Stimulated activated CD8-positive, alpha-beta memory T cell treated with anti-CD3 and anti-CD28 coated beads, Interleukin-4, amount 100 ng/mL, for 1 hour (primary cell): ENCODE measurements around the gene PIGN.
"Not testable (repeated sequence)": the region's sequence is repeated elsewhere in the genome, so short reads cannot be mapped to it uniquely, and the experiment has no call there.

Experiments
- DNase-seq, 2 donors: peaks; one replicate each; pipeline ENCODE4 v3.0.0-alpha.2; 2020; ENCODE audit warnings: low read depth in 2 of 2, low spot score in 1 of 2

The PIGN gene

DNA sequence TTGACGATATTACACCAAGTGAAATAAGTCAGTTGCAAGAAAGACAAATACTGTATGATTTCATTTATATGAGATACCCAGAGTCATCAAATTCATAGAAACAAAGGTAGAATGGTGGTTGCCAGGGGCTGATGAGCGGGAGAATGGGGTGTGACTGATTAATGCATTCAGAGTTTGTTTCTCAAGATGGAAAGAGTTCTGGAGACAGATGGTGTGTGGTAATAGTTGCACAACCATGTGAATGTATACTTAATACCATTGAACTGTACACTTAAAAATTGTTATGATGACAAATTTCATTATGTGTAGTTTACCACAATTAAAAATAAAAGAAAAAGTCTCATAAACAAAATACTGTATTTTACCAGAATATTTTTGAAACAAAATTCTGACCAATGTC, 117.3 kb downstream of the PIGN start:
- DNase-seq = no peak

DNA sequence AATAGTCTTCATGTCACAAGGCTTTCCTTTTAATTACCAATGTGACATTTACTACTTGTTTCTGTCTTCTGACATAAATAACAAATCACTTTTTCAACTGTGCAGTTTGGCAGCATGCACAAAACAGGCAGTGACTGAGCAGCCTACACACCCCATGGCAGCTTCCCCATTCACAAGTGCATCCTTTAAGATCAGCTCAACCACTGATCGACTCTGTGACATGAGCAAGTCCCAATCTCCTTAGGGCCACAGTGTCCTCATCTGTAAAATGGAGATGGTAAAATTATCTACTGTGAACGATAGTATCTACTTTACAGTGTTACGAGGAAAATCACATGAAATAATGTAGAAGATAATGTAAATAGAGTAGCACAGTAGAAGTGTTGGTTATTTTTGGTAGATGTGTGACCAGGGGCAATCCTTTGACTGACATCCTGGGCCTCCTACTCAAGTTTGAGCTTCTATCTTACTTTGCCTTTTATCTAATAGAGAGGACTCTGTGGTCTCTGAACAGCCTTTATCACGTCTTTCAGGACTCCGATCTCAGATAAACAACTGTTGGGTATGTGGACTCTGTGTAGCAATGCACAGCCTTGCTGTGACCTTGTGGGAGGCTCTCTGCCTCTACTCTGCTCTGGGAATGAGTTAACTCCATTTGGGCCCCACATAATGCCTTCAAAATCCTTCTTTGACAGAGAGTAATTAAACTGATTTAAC, 120.6 kb downstream of the PIGN start:
- no peak for DNase-seq

DNA sequence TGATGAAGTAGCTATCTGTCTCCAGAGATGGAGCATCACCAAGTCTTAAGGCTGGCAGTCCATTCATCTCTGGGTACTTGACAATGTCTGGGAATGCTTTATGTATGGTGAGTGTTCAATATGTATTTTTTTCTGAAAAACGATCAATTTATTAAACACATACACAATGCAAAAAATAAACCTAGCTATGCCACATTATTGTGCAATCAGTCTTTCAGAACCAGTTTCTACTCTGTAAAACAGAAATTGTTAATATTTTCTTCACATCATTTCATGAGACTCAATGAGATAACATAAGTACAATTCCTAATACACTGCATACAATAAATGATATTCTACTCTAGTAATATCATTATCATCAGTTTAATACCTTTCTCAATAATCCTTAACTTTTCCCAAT, 122.5 kb downstream of the PIGN start:
- DNase-seq = no peak

DNA sequence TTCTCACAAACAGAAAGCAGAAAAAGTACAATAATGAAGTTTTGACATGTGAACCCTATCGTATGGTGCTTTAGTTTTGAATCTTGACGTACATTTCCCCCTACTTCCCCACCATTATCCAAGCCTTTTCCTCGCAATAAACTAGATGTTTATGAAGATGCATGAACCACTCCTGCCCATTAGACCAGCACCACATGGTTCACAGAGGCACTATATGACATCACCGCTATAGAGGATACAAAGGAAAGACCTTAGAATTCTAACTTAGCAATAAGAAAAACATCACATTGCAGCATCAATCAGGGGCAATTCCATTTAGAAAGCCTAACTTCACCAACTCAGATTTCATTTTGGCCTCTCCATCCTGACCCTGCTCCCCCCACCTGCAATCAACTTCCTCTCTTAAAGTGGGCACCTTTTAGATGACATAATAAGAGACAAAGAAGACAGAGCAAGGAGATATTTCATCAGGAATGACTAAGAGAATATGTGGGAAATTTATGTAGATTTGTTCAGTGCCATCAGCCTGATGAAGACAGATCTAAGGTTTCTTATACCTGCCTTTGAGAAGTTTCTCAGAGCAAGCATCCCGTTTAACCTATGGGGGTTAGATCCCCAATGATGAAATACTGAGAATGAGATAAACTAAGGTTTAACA, 124.9 kb downstream of the PIGN start:
- DNase-seq = no peak

DNA sequence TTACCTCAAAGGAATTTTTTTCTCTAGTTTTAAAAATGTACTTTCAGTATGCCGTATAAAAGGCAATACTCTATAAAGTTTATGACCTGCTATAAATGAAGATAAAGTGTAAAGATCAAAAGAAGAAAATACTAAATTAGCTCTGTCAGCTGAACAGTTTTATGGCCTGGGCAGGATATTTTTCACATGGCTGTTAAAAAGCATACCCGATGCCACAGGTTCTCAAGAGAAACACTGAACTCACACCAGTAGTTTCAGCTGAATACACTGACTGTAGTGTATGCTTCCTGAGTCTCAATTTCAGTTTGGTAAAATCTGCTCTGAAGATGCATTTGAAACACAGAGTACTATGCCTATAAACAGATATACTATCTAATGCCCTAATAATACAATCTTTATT, 126.0 kb downstream of the PIGN start:
- DNase-seq = no peak

DNA sequence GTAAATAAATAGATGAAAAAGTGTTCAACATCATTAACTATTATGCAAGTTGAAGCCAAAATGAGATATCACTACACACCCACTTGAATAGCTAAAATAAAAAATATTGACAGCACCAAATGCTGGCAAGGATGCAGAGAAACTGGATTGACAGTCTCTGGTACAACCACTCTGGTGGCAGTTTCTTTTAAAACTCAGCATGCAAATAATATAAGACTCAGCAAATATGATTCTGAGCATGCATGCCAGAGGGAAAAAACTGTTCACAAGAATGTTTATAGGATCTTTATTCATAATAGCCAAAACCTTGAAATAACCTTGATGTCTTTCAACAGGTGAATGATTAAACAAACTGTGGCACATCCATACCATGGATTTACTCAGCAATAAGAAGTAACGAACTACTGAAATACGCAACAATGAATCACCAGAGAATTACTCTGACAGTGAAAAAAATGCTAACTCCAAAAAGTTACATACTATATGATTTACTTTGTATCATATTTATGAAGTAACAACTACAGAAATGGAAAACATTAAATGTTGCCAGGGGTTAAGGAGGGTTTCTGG, 131.8 kb downstream of the PIGN start:
- no peak for DNase-seq

DNA sequence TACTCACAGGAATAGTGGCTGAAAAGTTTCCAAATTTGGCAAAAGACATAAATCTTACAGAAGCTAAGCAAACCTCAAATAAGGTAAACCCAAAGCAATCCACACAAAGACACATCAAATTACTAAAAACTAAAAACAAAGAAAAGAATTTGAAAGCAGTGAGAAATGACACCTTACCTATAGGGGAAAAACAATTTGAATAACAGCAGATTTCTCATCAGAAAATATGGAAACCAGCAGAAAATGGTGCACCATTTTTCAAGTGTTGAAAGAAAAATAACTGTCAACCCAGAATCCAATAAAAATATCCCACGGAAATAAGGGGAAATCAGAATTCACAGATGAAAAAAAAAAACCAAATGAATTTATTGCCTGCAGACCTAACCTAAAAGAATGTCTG, 138.6 kb downstream of the PIGN start:
- no peak for DNase-seq

DNA sequence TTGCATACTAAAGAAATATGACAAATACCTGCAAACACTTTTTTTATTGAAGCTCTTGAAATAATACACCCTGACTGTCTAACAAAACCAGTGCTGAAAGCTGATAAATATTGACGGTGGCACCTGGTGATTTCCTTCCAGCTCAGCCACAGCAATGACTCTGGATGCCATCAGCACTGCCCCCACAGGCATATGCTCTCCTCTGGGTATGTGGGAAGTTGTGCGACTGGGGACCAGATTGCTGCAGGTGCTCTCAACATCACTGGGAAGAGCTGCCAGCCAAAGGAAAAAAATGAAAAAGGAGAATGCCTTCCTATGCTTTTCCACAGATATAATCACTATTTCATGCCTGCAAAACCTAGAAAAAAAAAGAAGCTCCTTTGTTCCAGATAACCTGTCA, 141.5 kb downstream of the PIGN start:
- no peak for DNase-seq

DNA sequence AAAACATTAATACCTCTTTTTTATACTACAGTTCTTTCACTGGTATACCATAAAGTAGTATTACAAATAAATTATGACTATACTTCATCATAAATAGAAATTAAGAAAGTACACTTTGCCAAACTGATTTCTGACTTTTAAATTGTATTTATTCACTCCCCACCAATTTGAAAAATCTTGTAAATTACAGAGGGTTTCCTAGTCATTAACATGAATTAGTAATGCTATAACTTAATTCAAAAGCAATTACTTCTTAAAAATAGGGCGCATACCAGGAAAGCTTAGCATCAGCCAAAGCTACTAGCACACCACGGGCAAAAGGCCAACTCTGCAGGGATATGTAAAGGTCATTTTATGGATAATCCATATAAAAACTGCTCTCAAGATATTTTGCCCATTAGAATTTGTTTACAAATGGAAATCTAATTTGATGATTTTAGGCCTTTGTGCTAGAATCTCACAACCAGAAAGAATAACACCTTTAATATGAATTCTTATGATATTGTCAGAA, 142.3 kb downstream of the PIGN start:
- DNase-seq = no peak

DNA sequence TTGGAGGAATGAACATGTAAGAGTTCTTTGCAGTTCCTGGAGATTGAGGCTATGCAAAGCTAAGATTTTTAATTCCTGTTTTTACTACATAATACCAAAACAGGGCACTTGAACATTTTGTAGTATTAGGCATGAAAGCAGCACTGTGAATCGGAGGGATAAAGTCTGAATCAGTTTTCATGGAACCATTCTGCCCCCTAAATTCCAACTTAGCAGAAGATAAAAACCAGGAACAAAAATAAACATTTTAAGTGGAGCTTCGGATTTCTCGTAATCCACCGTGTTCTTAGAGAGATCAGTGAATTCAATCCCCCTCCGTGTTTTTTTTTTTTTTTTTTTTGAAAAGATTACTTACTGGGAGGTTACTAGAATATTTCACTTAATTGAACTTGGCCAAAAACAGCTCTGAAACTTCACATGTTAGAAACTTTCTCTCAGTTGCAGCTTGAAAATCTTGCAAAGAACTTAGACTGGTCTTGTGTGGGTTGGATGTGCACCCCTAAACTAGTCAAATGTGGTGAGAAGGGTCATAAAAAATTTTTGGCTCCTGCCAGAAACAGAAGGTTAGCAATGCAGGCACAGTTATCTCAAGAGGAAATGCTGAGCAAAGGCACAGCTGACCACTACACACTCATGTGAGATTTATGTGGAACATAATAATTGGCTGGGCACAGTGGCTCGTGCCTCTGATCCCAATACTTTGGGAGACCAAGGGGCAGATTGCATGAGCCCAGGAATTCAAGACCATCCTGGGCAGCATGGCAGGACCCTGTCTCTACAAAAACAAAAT, 148.7 kb downstream of the PIGN start:
- no peak for DNase-seq

DNA sequence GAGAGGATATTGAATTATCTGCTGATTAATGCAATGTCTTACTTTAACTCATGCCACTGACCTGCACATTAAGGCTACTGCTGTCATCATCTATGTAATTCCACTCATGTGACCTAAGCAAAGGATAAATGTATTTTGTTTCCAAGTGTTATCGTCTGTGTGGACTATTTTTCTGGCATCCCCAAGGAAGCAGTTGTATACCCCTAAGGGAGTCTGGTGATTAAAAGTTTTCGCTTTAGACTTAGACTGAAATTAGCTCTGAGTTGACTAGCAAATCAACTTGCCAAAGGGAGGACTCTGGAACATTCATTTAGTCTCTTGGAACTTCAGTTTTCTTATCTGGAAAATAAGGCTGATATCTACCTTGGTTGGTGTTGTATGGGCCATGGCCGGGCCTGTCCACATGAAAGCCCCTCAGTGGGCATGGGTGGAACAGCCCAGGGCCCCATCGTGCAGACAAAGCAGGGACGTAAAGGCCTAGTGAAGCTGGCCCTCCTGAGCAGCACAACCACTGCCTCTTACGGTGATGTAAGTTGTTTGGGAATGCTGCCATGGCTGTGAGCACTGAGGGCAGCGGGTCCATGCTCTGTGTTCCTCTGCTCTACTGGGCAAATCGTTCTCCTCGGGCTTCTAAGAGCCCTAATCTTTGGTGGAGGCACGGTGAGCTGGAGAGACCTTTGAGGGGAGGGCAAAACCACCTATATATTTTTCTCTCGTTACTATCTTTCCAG, 149.7 kb downstream of the PIGN start:
- no peak for DNase-seq

DNA sequence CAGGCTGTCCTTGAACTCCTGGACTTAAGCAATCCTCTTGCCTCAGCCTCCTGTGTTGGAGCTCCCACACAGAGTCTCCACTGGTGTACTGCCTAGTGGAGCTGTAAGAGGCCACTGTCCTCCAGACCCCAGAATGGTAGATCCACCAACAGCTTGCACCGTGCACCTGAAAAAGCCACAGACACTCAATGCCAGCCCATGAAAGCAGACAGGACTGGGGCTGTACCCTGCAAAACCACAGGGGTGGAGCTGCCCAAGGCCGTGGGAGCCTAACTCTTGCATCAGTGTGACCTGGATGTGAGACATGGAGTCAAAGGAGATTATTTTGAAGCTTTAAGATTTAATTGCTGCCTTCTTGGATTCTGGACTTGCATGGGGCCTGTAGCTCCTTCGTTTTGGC, 152.6 kb downstream of the PIGN start:
- DNase-seq = not testable (repeated sequence)

DNA sequence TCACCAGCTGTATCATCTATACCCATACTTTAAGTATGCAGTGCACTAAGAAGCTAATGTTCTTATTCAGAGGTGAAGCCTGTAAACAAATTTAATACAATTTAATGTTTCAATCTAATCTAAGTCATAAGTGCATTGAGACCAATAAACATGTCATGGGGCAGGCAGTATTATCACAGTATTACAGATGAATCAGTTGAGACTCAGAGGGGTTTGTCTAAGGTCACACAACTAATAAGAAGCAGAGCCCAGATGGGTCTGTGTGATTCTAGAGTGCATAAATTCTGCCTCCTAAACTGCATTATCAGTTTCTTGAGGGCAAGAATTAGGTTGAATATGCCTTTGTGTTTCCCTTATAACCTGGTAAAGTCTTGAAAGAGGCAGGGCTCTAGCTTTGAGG, 153.1 kb downstream of the PIGN start:
- DNase-seq = no peak

DNA sequence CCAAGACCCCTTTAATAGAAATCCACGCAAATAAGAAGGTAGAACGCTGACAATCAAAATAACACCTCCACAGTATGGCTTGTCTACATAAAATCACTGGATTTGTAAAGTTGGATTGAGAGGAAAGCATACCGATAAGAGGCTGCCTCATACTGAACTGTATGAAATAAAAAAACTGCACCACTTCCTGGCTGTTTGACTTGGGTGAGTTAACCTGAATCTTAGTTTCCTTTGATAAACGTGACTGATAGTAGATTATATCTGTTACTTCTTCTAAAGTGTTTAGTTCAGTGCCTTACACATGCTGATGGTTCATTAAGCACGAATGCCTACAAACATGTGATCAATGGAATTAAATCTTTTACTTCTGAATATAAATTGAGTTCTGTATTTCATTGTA, 153.6 kb downstream of the PIGN start:
- DNase-seq = no peak

DNA sequence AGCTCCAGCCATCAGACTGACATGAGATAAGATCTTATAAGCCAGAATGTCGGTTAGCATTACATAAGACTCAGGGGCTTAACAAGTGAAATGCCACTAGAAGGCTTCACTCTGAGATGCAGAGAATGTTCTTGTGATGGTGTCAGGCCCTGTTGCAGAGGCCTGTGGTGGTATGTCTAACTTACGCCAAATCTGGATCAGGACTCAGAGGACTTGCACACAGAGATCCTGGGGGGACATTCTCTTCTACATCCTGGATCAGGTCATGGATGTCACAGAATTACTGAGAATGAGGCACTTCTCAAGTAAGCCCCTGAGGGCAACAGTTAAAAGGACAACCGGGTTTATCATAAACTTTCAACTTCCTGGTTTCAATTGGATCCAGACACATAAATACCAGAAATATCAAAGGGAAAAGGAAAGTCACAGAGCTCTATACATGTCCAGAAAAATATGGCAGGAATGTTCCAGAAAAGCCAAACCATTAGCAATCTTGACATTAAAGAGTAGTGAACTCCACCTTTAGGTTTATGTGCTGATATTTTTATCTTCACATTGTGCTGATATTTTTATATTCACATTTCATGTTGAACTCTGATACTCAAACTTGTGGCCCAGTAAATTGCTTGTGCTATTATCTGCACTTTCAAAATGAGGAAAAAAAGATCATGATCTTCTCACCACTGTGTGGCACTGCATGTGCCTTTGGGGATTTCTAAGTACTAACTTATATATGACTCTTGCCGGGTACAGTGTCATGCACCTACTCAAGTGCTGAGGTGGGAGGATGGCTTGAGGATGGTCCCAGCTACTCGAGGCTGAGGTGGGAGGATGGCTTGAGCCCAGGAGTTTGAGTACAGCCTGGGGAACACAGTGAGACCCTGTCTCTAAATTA, 156.5 kb downstream of the PIGN start:
- no peak for DNase-seq

DNA sequence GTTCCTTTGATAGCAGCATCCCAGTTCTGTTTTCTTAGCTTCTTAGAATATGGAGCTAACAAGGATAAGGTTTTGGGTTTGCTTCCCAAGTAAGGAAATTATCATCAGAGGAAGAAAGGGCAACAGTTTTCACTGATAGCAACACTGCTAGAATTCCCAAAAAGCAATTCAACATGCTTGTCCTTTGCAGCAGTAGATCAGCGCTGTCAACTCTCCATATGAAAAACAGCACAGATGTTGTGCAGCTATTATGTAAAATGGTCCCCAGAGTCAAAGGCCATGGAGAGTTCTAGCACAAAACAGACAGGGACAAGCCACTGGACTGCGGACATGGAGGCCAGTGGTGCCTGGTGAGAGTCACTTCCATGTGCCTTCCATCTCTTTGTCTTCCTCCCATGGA, 158.1 kb downstream of the PIGN start:
- DNase-seq = no peak

DNA sequence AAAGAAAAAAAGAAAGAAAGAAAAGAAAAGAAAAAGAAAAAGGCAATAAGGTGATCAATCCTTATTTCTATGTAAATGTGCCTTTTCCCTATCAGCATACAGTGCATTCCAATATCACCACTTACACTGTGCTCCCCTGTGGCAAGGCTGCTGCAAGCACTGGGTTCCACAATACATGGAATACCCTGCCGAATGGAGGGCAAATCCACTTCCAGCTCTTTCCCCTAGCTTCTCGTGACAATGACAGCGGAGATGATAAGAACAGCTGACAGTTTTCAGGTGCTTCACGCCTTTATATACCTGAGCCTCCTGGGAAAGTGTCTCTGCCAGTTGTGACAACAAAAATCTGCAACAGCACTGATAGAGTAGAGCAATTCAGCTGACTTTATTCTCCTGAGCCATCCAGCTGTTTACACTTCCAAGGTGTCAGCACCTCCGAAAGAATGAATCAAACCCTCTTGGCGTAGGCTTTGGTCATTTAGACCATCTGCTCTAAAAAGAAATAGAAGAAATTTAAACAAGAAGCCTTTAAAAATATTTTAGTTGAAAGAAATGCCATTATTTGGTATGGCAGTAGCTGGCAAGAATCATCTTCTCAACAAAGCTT, 158.8 kb downstream of the PIGN start:
- DNase-seq = no peak

DNA sequence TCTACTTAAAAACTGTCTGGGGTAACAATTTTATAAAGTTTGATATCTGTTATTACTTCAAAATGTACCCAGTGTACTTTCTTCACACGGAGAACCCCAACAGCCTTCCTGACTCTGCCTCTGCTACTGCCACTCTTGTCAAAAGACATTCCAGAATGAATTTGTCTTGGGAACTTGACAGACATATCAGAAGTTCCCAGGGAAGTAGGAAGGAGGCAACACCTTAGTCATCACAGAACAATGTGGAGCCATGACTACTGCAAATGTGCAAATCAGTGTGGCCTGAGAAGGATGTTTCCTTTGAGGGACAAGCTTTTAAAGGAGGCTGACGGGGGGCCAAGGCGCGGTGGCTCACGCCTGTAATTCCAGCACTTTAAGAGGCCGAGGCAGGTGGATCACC, 160.3 kb downstream of the PIGN start:
- DNase-seq = no peak

DNA sequence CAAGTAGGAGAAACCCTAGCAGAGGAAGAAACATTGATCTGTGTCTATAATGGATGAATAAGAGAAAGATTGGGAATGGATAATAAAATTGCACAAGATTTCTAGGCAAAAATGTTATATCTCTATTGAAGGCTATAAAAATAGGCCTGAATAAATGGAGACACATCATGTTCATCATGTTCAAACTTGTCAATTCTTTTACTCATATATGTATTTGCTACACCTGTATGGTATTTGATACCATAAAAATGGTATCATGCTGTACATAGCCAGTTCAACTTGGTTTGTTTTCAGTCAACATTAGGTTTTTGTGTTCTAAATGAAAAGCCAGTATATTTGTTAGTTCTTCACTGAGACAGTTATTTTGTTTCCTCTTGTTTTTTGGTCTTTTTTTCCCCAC, 161.9 kb downstream of the PIGN start:
- no peak for DNase-seq

DNA sequence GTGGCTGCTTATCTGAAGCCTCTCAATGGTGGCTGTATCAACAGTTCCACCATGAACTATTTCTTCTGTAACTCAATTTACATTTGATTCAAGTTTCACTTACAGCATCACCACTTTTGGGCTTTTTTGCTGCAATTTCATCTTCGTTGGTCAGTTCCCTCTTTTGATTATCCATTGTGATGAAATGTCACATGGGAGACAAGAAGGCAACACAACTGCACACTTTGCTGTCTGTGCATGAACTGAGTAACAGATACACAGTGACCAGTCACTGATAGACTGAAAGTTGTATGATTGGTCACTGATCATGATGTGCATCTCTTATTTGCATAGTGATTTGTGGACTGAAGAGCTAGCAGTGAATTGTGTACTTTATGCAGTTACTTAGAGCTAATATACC, 163.3 kb downstream of the PIGN start:
- DNase-seq = no peak
